CD8-positive, alpha-beta memory T cell (primary cell): ENCODE measurements around the gene MAN1A1. TPM values are rescaled to one million over a fixed set of nuclear protein-coding genes. Genes with fewer than 3 reads are reported as not detected.

Experiments
- CTCF ChIA-PET: fragments of 350-600 bp; sonication (Branson Sonifier 250); formaldehyde crosslinking; loops from one replicate; lab custom pipeline; 2021; ENCODE audit warnings: antibody characterized with exemption; lab: Charles Lee
- POLR2A ChIA-PET: fragments of 350-600 bp; sonication (Branson Sonifier 250); formaldehyde crosslinking; loops from one replicate; lab custom pipeline; 2021; ENCODE audit warnings: antibody characterized with exemption; lab: Charles Lee
- DNase-seq, 5 donors: peaks; one replicate each; pipeline versions ENCODE4 v3.0.0 to v3.0.0-alpha.2; 2020 to 2022; ENCODE audit warnings: mixed read lengths in 1 of 5
- H3K27ac ChIP-seq: one replicate; pipeline ENCODE4 v1.7.0; 2013; ENCODE audit warnings: low read depth, mild to moderate bottlenecking, low read length, moderate library complexity
- H3K27me3 ChIP-seq: 2 replicates; pipeline ENCODE4 v1.7.0; 2013; ENCODE audit warnings: low read length, mild to moderate bottlenecking; ENCODE audit not compliant: insufficient read depth, poor library complexity, severe bottlenecking
- H3K36me3 ChIP-seq: 2 replicates; pipeline ENCODE4 v1.7.0; 2013; ENCODE audit warnings: mild to moderate bottlenecking, low read length, moderate library complexity; ENCODE audit not compliant: insufficient read depth
- H3K4me1 ChIP-seq: 2 replicates; pipeline ENCODE4 v1.7.0; 2013; ENCODE audit warnings: mild to moderate bottlenecking, low read length, moderate library complexity; ENCODE audit not compliant: insufficient read depth
- H3K4me3 ChIP-seq: 2 replicates; pipeline ENCODE4 v1.7.0; 2013; ENCODE audit warnings: mild to moderate bottlenecking, low read length
- H3K9me3 ChIP-seq: 2 replicates; pipeline ENCODE4 v1.7.0; 2013; ENCODE audit warnings: mild to moderate bottlenecking, low read length
- H3K27ac Mint-ChIP-seq, 8 donors: one replicate each; pipeline ENCODE4 v1.8.0; 2020 to 2021; ENCODE audit warnings: mixed read lengths in 8 of 8, mild to moderate bottlenecking in 6 of 8, inconsistent platforms in 3 of 8, moderate library complexity in 3 of 8
- H3K27me3 Mint-ChIP-seq, 2 donors: one replicate each; pipeline ENCODE4 v1.8.0; 2020 to 2021; ENCODE audit warnings: mixed read lengths in 2 of 2, mild to moderate bottlenecking in 1 of 2, moderate library complexity in 1 of 2
- H3K36me3 Mint-ChIP-seq, 3 donors: one replicate each; pipeline ENCODE4 v1.8.0; 2020 to 2021; ENCODE audit warnings: mixed read lengths in 3 of 3, inconsistent platforms in 1 of 3, mild to moderate bottlenecking in 1 of 3
- H3K4me1 Mint-ChIP-seq, 3 donors: one replicate each; pipeline ENCODE4 v1.8.0; 2020 to 2021; ENCODE audit warnings: mixed read lengths in 3 of 3, inconsistent platforms in 1 of 3, mild to moderate bottlenecking in 1 of 3
- H3K4me3 Mint-ChIP-seq, 7 donors: one replicate each; pipeline ENCODE4 v1.8.0; 2020 to 2021; ENCODE audit warnings: mixed read lengths in 7 of 7, mild to moderate bottlenecking in 6 of 7, moderate library complexity in 4 of 7, inconsistent platforms in 2 of 7
- H3K9me3 Mint-ChIP-seq, 5 donors: one replicate each; pipeline ENCODE4 v1.8.0; 2020 to 2022; ENCODE audit warnings: mixed read lengths in 5 of 5, mild to moderate bottlenecking in 3 of 5, moderate library complexity in 2 of 5, inconsistent platforms in 1 of 5
- polyA plus RNA-seq: library from polyadenylated mRNA; unstranded; fragments of 300-500 nt; fragmentation: Illumina TruSeq; gene quantifications from one replicate; pipeline ENCODE4 v1.2.3, GENCODE V29; 2021
- total RNA-seq, 2 experiments: library from RNA; stranded (reverse); gene quantifications; one replicate each; pipeline ENCODE4 v1.2.3, GENCODE V29; 2021

The MAN1A1 gene
- total and polyA plus RNA-seq, 3 experiments from 2014 or later: 23.8 to 38.4 (median 36.9) TPM

- H3K9me3 Mint-ChIP-seq: no peaks in the 10 kb centered on the region
Measured at GRCh38 chr6:119182875-119183274, 166.7 kb downstream of the MAN1A1 start.

GRCh38 chr6:119182216-119182803 lies 167.3 kb downstream of the MAN1A1 start:
- Mint-ChIP-seq H3K4me1 (peaks cover 14 to 26% (median 25%) of the 10 kb centered on the region in 3 donors), H3K36me3 (peaks cover 15 to 61% (median 34%) of the 10 kb centered on the region in 3 donors), H3K4me3 (no peak overlapping the region), H3K27ac (peak overlapping the region in 1 of 8 donors; percentile 56), H3K9me3 (no peaks in the 10 kb centered on the region), H3K27me3 (no peaks in the 10 kb centered on the region)
- no peaks in the 10 kb centered on the region for H3K36me3 ChIP-seq
- no peaks in the 10 kb centered on the region for H3K9me3 ChIP-seq
- ChIA-PET CTCF (no interaction called here), POLR2A (no interaction called here)
- no peak for DNase-seq
- peaks cover 15% of the 10 kb centered on the region for H3K4me1 ChIP-seq
- no peak overlapping the region for H3K4me3 ChIP-seq
- no peaks in the 10 kb centered on the region for H3K27me3 ChIP-seq
- no peak overlapping the region for H3K27ac ChIP-seq

More at GRCh38 chr6:119182875-119183274, 166.7 kb downstream of the MAN1A1 start:
- H3K27me3 Mint-ChIP-seq: no peaks in the 10 kb centered on the region
- H3K27me3 ChIP-seq: no peaks in the 10 kb centered on the region
- no peak for DNase-seq
- H3K9me3 ChIP-seq: no peaks in the 10 kb centered on the region
- CTCF ChIA-PET: no interaction called here
- no peaks in the 10 kb centered on the region for H3K36me3 ChIP-seq
- POLR2A ChIA-PET: no interaction called here
- no peak overlapping the region for H3K27ac Mint-ChIP-seq
- peaks cover 17 to 30% (median 26%) of the 10 kb centered on the region in 3 donors for H3K4me1 Mint-ChIP-seq
- peaks cover 15% of the 10 kb centered on the region for H3K4me1 ChIP-seq
- no peak overlapping the region for H3K27ac ChIP-seq
- no peak overlapping the region for H3K4me3 Mint-ChIP-seq
- peaks cover 15 to 67% (median 38%) of the 10 kb centered on the region in 3 donors for H3K36me3 Mint-ChIP-seq
- no peak overlapping the region for H3K4me3 ChIP-seq

- Histone ChIP-seq H3K4me1 (peaks cover 15% of the 10 kb centered on the region), H3K27me3 (no peaks in the 10 kb centered on the region), H3K4me3 (no peak overlapping the region), H3K9me3 (no peaks in the 10 kb centered on the region), H3K36me3 (no peaks in the 10 kb centered on the region), H3K27ac (no peak overlapping the region)
- no peaks in the 10 kb centered on the region for H3K27me3 Mint-ChIP-seq
- POLR2A ChIA-PET: no interaction called here
- no peak overlapping the region for H3K4me3 Mint-ChIP-seq
- peaks cover 15 to 48% (median 32%) of the 10 kb centered on the region in 3 donors for H3K36me3 Mint-ChIP-seq
- peak overlapping the region in 2 of 8 donors; percentile 7 to 17 for H3K27ac Mint-ChIP-seq
- CTCF ChIA-PET: no interaction called here
- H3K4me1 Mint-ChIP-seq: peaks cover 14 to 26% (median 25%) of the 10 kb centered on the region in 3 donors
- no peak for DNase-seq
- no peaks in the 10 kb centered on the region for H3K9me3 Mint-ChIP-seq
Measured at GRCh38 chr6:119181046-119181445, 168.5 kb downstream of the MAN1A1 start.

GRCh38 chr6:119179842-119180241 lies 169.7 kb downstream of the MAN1A1 start:
- Histone ChIP-seq H3K4me3 (no peak overlapping the region), H3K9me3 (no peaks in the 10 kb centered on the region), H3K27me3 (no peaks in the 10 kb centered on the region), H3K4me1 (peaks cover 15% of the 10 kb centered on the region), H3K36me3 (no peaks in the 10 kb centered on the region), H3K27ac (no peak overlapping the region)
- Mint-ChIP-seq H3K36me3 (peaks cover 15 to 40% (median 27%) of the 10 kb centered on the region in 3 donors), H3K27me3 (no peaks in the 10 kb centered on the region), H3K4me3 (no peak overlapping the region), H3K9me3 (no peaks in the 10 kb centered on the region), H3K27ac (peak overlapping the region in 6 of 8 donors; percentile 5 to 76 (median 14)), H3K4me1 (peaks cover 14 to 26% (median 25%) of the 10 kb centered on the region in 3 donors)
- CTCF ChIA-PET: no interaction called here
- peak in 2 of 5 donors; percentile 2 to 12 for DNase-seq
- POLR2A ChIA-PET: no interaction called here

GRCh38 chr6:119179062-119179461 lies 170.5 kb downstream of the MAN1A1 start:
- CTCF ChIA-PET: no interaction called here

GRCh38 chr6:119176445-119176844 lies 173.1 kb downstream of the MAN1A1 start:
- no peak for DNase-seq
- H3K9me3 Mint-ChIP-seq: no peaks in the 10 kb centered on the region
- no peaks in the 10 kb centered on the region for H3K36me3 ChIP-seq
- no peaks in the 10 kb centered on the region for H3K9me3 ChIP-seq
- peaks cover 15% of the 10 kb centered on the region for H3K4me1 ChIP-seq
- H3K4me1 Mint-ChIP-seq: peaks cover 14 to 24% (median 18%) of the 10 kb centered on the region in 3 donors
- H3K27me3 Mint-ChIP-seq: no peaks in the 10 kb centered on the region
- no peak overlapping the region for H3K4me3 Mint-ChIP-seq
- ChIA-PET POLR2A (no interaction called here), CTCF (no interaction called here)
- no peak overlapping the region for H3K27ac Mint-ChIP-seq
- no peak overlapping the region for H3K27ac ChIP-seq
- H3K27me3 ChIP-seq: no peaks in the 10 kb centered on the region
- peaks cover 4 to 17% (median 13%) of the 10 kb centered on the region in 3 donors for H3K36me3 Mint-ChIP-seq
- H3K4me3 ChIP-seq: no peak overlapping the region

More at GRCh38 chr6:119179062-119179461, 170.5 kb downstream of the MAN1A1 start:
- no peak overlapping the region for H3K4me3 Mint-ChIP-seq
- no peaks in the 10 kb centered on the region for H3K9me3 Mint-ChIP-seq
- Histone ChIP-seq H3K27ac (no peak overlapping the region), H3K4me3 (no peak overlapping the region), H3K36me3 (no peaks in the 10 kb centered on the region), H3K27me3 (no peaks in the 10 kb centered on the region), H3K4me1 (peaks cover 15% of the 10 kb centered on the region), H3K9me3 (no peaks in the 10 kb centered on the region)
- peak overlapping the region in 1 of 8 donors; percentile 58 for H3K27ac Mint-ChIP-seq
- POLR2A ChIA-PET: no interaction called here
- H3K4me1 Mint-ChIP-seq: peaks cover 14 to 26% (median 25%) of the 10 kb centered on the region in 3 donors
- no peaks in the 10 kb centered on the region for H3K27me3 Mint-ChIP-seq
- DNase-seq: no peak
- H3K36me3 Mint-ChIP-seq: peaks cover 10 to 34% (median 23%) of the 10 kb centered on the region in 3 donors

- no peak overlapping the region for H3K27ac Mint-ChIP-seq
- Histone ChIP-seq H3K4me3 (no peak overlapping the region), H3K4me1 (peaks cover 4% of the 10 kb centered on the region), H3K36me3 (no peaks in the 10 kb centered on the region), H3K27ac (no peak overlapping the region), H3K9me3 (no peaks in the 10 kb centered on the region), H3K27me3 (no peaks in the 10 kb centered on the region)
- no peaks in the 10 kb centered on the region for H3K9me3 Mint-ChIP-seq
- H3K4me1 Mint-ChIP-seq: peaks cover 8 to 14% (median 8%) of the 10 kb centered on the region in 3 donors
- ChIA-PET POLR2A (no interaction called here), CTCF (interaction anchor here (1.0 kb wide), 1 partner anchor 10 kb away, joined by 3 read pairs; no protein-coding TSS in a partner anchor)
- H3K4me3 Mint-ChIP-seq: no peak overlapping the region
- H3K36me3 Mint-ChIP-seq: peaks cover 0 to 13% (median 6%) of the 10 kb centered on the region in 3 donors
- no peaks in the 10 kb centered on the region for H3K27me3 Mint-ChIP-seq
- no peak for DNase-seq
Measured at GRCh38 chr6:119174879-119175817, 174.4 kb downstream of the MAN1A1 start.

GRCh38 chr6:119174085-119174445 lies 175.5 kb downstream of the MAN1A1 start:
- no peaks in the 10 kb centered on the region for H3K27me3 Mint-ChIP-seq
- H3K9me3 Mint-ChIP-seq: no peaks in the 10 kb centered on the region
- Histone ChIP-seq H3K4me1 (no peaks in the 10 kb centered on the region), H3K9me3 (no peaks in the 10 kb centered on the region), H3K27ac (no peak overlapping the region), H3K4me3 (no peak overlapping the region), H3K36me3 (no peaks in the 10 kb centered on the region), H3K27me3 (no peaks in the 10 kb centered on the region)
- ChIA-PET CTCF (no interaction called here), POLR2A (no interaction called here)
- H3K4me3 Mint-ChIP-seq: no peak overlapping the region
- H3K36me3 Mint-ChIP-seq: peaks cover 0 to 6% (median 1%) of the 10 kb centered on the region in 3 donors
- H3K27ac Mint-ChIP-seq: no peak overlapping the region
- no peak for DNase-seq
- H3K4me1 Mint-ChIP-seq: peaks cover 0 to 7% (median 0%) of the 10 kb centered on the region in 3 donors
